Stimulated activated CD4-positive, alpha-beta T cell treated with anti-CD3 and anti-CD28 coated beads, Interleukin-1b, Interleukin-23, amount 100 ng/mL, for 1 hour (primary cell): ENCODE results near the gene SEMA6B.
"Not testable (repeated sequence)": the region's sequence is repeated elsewhere in the genome, so short reads cannot be mapped to it uniquely, and the experiment has no call there.

ENCODE experiments used
- DNase-seq, 2 donors: peaks; one replicate each; pipeline ENCODE4 v3.0.0-alpha.2; 2020; ENCODE audit warnings: low read depth in 2 of 2

Gene SEMA6B

DNA sequence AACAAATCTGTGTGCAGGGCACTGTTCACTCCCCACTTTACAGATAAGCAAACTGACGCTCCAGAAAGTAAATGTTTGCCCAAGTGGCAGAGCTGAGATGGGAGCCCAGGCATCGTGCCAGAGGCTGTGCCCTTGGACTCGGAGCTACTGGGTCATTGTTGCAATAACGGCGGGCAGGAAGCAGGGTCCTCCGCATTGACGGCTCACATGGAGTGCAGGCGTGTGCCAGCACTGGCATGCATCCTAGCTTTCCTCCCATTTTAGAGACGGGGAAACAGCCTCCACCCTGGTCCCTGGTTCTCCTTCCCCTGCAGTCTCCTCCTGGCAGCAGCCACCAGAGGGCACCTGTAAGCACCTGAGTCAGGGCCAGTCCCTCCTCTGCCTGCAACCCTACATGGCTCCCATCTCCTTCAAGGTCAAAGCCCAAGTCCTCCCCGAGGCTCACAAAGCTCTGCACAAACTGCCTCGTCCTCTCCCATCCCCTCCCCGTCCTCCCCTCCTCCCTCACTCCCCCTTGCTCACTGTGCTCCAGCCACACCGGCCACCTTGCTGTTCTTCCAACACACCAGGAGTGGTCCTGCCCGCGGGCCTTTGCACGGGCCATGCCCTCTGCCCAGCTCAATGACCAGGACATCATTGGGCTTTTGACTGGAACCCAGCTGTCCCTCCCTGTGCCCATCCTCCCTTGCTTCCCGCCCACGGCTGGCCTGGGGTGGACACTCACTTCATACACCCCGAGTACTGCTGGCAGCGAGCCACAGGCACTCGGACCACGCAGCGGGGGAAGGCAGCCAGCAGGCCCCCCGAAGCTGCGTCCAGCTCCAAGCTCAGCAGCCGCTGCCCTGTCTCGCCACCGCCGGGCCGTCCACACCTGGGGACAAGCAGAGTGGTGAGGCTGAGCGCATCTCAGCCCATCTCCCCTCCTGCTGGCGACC lies 11.9 kb downstream of the SEMA6B start:
- DNase-seq = no peak

DNA sequence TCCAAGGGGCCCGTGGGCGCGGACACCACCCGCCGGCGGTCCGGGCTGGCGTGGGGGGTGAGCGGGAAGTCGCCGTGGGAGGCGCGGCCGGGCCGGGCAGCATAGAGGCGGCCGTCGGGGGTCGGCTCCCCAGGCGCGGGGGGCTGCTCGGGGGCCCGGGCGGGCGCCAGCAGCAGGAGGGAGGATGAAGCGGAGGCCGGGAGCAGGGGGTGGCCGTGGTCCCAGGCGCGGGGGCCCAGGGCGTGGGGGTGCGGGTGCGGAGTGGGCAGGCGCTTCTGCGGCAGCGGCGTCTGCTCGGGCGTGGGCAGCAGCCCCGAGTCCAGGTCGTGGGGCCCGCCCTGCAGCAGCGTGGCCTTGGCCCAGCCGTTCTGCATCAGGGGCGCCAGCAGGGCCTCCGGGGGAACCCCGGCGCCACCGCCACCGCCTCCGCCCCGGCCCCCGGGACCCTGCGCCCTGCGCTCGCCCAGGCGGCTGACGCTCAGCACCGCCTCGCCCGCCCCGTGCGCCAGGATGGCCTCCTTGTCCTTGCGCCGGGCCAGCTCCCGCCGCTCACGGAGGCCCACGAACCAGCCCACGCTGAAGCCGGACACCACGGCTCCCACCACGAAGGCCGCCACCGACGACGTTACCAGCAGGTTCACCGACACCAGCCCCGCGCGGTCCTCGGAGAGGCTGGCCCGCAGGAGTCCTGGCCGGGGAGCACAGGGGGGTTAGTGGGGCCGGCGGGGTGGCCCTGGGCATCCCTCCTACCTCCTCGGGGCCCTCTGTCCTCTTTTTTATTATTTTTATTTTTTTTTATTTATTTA lies 15.4 kb downstream of the SEMA6B start:
- no peak for DNase-seq

DNA sequence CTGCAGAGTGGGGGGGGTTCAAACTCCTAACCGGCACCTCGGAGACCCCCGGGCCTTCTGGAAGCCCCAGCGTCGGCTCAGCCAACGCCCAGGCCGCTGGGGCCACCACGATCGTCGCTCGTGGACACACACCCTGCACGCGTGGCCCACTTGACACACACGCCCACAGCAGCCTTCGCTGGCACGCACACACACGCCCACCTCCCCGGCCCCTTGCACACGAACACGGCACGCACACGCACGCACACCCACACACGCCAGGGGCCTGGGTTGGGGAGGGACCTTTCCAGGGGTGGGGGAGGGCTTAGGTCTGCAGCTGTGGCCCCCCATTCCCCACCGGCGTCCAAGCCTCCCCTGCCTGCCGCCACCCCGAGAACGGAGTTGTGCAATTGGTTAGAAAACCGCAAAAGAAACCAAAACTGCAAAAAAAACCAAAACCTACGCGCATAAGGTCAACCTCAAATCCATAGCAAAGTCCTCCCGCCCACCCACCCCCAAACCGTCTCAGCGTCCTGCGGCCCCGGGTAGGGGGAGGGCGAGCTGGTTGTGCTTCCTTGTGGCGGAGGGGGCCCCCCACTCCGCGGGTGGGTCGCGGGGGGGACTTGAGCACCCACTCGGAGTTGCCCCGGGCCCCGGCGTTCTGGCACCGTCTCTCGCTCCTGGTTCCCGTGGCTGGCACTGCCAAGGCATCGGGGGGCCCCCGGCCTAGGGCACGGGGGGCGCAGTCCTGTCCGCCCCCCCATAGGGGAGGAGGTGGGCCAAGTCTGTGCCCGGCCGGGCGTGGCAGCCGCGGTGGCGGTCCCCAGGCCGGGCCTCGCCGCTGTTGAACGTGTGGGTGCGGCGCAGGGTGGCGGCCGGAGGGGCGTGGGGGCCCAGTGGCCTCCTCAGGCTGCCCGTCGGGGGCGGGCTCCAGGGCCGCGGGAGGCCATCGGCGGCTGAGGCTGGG lies 16.3 kb downstream of the SEMA6B start:
- no peak for DNase-seq

DNA sequence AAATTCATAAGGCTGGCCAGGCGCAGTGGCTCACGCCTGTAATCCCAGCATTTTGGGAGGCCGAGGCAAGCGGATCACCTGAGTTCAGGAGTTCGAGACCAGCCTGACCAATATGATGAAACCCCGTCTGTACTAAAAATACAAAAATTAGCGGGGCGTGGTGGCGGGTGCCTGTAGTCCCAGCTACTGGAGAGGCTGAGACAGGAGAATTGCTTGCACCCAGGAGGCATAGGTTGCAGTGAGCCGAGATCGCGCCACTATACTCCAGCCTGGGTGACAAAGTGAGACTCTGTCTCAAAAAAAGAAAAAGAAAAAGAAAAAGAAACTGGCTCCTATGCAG lies 17.7 kb downstream of the SEMA6B start:
- not testable (repeated sequence) for DNase-seq

DNA sequence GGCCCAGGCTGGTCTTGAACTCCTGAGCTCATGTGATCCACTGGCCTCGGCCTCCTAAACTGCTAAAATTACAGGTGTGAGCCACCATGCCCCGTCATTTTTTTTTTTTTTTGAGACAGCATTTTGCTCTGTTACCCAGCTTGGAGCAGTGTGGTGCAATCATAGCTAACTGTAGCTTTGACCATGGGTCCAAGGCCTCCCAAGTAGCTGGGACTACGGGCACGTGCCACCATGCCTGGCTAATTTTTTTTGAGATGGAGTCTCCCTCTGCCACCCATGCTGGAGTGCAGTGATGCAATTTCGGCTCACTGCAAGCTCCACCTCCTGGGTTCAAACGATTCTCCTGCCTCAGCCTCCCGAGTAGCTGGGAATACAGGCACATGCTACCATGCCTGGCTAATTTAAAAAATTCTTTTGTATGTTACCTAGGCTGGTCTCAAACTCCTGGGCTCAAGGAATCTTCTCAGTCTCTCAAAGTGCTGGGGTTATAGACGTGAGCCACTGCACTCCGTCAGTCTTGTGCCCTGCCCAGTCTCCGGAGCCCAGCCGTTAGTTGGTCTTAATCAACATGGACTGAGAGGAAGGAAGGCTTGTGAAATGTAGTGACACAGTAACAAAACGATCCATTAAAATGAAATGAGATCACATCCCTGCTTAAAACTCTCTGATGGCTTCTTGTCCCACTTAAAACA lies 18.2 kb downstream of the SEMA6B start:
- DNase-seq = no peak

DNA sequence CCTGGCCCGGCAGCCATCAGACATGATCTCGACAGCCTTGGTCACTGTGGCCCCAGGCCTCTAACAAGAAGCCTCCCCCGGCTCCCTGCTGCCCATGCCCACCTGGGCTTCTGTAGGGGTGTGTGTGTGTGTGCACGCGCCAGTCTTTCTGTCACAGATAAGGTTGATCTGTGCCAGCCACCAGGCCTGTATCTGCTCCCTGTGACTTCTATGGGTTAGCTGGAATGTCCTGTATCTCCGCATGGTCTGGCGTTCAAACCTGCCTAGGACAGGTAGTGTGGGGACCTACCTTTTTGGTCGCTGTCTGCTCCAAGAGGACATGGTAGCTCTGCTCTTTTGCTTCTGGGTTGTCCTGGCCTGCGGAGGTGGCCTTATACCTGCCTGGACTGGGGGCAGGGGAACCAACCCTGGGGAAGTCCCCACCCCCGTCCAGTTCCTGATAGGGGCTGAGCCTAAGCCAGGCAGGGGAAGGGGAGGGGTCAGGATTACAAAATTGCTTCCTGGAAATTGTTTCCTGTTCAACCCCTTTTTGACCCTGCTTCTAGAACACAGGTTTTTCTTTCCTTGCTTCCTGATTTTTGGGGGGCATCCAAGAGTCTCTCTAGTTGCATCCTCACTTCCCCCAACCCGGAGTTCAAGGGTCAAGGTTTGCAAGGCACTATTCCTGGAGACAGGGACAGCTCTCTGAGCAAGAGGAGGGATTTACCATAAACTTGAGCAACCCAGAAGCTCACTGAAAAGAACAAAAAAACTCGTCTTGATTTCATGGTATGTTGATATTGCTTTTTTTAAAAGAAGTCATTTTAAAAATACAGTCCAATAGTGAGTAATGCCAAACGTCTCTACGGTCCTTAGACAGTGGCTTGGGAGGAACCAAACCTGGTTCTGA lies 19.5 kb downstream of the SEMA6B start, which contains the start of gene LRG1:
TSS of gene LRG1 (minus strand) at position 344 of the 889 bp plus-strand sequence. CDS start at position 321, 23 bp downstream.
- DNase-seq = no peak

DNA sequence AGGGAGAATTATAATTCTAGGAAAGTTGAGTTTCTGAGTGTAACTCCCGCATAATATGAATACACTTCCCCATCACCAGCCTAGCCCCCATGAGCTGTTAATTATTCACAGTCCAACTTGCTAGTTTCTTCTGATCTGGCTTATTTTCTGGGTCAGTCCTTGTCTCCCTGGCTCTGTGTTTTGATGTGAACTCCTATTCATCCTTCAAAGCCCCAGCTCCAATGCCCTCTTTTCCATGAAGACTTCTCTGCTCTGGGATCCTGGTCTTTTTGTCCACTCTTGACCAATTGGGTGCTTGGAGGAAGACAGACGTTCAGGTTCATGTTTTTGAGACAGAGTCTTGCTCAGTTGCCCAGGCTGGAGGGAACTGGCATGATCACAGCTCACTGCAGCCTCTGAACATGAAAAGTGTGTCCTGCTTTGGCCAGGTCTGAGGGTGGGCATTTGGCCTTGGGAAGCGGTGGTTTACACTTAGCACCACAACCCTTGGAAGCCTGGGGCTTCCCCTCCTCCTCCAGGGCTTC lies 20.3 kb downstream of the SEMA6B start:
- no peak for DNase-seq

DNA sequence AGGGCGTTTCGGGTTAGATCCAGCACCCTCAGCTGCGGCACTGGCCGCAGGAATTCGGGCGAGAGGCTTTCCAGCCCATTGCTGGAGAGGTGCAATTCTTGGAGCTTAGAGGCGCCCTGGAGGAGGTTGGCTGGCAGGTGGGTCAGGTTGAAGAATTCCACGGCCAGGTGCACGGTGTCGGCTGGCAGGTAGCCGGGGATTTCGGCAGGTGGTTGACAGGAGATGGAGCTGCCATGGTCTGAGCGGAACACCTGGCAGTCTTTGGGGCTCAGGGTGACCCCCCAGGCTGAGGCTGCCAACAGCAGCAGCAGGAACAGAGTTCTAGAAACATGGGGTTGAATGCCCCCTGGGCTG lies 20.9 kb downstream of the SEMA6B start:
- DNase-seq = no peak

DNA sequence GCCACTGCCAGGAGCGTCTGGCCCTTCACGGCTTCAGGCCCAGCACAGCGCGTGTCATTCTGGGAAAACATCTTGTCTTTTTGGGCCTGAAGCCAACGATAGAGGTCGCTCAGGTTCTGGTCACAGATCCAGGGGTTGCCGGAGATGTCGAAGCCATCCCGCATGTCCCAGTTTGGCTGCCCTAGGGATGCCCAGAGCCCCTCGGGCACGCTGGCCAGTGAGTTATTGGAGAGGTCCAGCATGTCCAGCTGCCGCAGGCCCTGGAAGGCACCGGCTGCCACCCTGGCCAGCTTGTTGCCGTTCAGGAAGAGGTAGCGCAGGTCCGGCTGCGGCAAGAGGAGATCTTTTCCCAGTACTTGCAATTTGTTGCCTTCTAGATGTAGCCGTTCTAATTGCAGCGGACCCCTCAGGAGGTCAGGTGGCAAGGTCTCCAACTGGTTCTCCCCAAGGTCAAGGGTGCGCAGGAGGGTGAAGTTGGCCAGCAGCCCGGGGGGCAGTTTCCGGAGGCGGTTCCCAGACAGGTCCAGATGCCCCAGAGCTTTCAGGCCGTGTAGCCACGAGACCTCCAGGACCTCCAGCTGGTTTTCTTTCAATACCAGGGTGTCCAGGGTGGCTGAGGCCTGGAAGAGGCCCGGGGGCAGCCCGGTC lies 21.4 kb downstream of the SEMA6B start:
- DNase-seq = no peak

DNA sequence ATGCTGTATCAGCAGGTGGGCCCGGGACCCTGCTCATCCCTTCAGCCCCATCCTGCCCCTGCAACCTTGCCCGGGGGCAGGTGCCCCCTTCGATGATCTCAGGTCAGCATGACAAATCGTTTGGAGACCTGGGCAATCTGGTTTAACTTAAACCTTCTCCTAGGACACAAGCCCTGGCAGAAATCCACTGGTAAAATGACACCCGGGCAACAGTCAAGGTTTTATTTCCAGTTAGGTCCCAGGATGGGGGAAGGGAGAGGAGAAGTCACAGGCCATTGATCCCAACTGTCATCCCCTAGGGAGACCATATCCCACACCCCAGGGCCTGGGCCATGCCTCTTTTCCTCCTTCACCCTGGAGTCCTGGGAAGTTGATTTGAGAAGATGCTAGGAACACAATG lies 22.7 kb downstream of the SEMA6B start:
- no peak for DNase-seq

DNA sequence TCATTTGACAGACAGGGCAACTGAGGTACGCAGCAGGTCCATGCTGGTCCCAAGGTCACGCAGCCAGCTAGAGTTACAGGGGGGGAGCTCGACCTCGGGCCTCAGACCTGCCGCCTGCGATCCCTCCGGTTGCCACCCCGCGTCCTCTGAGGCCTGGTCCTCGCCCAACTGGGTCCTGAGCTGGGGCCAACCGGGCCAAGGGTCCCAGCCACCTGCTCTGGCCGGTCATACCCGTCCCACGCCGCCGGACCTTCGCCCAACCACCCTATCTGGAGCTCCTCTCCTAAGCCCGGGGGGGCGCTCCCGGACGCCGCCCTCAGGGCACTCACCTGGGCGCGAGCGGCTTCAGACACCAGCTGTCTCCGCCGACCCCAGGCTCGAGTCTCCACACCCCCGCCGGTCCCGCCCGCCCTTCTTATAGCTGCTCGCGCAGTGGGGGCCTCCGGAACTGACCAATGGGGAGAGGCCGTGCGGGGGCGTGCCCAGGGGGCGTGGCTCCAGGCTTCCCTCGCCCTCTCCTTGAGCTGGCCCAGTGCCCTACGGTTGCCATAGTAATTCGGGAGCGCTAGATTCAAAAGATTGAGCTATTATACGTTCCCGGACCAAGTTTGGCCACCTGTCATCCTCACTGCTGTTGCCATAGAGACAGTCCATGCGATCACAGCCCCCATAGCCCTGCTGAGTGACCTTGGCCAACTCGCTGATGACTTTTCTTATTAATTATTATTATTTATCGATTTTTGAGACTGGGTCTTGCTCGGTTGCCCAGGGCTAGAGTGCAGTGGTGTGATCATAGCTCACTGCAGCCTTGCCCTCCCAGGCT lies 24.4 kb downstream of the SEMA6B start, which contains the start of gene PLIN5:
TSS of gene PLIN5 (minus strand) at position 389 of the 823 bp plus-strand sequence. CDS start 1,150 bp downstream, outside the sequence.
- DNase-seq = no peak

DNA sequence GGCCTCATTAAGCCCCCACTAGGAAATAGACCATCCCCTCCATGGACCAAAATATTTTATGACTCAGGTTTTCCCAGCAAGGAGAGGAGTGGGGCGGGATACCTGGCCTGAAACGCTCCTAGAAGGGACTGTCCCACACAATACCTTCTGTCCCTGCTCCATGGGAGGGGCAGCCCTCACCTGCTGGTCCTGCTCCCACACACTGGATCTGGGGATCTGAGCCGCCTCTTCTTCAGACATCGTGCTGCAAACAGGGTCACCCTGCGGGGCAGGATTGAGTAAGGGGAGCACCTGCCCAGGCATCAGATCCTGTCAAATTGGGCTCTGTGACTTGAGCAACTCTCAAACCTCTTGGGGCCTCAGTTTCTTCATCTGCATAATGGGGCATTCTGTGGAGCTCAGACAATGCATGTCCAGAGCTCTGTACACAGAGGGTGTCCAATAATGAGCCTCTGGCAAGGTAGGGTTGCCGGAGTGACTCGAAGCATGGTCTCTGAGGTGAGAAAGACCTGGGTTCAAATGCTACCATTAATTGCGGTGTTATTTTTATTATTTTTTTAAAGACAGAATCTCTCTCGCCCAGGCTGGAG lies 25.6 kb downstream of the SEMA6B start:
- no peak for DNase-seq

DNA sequence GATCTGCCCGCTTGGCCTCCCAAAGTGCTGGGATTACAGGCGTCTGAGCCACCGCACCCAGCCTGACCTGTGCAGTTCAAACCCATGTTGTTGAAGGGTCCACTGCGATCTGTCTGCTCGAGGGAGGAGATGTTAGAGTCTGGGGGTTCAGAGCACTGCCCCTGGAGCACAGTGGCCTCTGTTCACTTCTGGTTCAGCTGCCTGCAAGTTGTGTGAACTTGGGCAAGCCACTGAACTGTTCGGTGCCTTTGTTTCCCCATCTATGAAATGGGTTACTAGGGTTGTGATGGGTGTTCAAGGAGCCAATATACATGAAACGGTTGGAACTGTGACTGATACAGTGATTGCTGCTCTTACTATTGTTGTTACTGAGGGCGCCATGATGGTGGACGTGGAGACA lies 26.1 kb downstream of the SEMA6B start:
- no peak for DNase-seq

DNA sequence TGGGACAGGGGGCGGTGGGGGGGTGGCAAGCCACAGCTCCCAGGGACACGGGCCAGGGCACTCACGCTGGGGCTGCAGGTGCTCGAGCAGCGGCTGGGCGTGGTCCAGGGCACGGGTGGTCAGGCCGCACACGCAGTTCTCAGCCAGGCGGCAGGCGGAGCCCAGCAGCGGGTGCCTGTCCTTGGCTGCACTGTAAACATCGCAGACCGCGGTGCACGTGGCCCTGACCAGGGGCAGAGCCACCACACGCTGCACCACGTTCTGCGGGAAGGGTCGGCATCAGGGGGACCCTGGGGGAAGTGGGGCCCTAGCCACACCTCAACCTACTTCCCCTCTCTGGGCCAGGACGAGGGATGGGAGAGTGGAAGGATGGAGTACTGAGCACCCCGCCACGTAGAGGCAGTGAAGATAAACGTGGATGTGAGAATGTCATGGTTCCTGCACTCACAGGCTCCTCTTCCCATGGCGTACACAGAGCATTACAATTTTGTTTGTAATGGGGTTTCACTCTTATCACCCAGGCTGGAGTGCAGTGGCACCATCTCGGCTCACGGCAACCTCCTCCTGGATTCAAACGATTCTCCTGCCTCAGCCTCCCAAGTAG lies 27.8 kb downstream of the SEMA6B start:
- DNase-seq = no peak

DNA sequence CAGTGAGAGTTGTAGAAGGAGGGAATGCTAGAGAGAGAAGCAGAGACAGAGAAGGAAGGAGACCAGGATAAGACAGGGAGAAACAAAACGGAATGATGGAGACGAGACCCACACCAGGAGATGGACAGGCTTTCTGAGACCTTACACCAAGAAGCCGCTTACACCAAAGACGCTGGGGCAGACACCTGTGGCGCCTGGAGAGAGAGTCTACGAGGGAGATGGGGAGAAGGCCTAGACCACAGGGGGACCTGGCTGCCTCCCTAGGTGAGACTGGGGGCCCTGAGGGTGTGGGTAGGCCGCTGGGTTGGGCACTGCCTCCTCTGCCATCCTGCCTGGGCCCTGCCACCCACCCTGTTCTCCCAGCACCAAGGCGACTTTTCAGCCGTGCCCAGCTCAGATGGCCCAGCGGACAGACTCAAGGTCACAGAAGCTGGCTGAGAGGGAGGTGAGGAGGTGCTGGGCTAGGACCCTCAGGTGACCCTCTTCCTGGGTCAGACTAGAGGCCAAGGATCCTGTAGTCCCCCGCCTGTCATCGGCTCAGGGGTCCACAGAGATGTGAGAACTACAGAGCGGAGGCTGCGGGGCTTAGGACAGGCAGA lies 29.5 kb downstream of the SEMA6B start:
- no peak for DNase-seq

DNA sequence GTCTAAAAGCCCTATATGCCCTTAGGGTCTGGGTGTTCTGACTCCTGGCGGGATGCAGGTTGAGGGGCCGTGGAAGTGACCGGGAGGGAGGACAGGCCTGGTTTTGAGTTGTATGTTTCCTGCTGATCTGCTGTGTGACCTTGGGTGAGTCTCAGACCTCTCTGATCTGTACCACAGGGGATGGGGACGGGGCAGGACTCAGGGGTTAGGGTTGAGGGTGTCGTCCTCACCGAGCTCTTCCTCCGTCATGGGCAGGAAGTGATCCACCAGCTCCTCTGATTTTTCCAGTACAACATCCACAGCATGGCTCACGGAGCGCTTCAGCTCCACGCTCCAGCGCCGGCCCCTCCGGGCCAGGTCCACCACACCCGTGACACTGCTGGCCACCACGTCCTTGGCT lies 30.6 kb downstream of the SEMA6B start:
- no peak for DNase-seq

DNA sequence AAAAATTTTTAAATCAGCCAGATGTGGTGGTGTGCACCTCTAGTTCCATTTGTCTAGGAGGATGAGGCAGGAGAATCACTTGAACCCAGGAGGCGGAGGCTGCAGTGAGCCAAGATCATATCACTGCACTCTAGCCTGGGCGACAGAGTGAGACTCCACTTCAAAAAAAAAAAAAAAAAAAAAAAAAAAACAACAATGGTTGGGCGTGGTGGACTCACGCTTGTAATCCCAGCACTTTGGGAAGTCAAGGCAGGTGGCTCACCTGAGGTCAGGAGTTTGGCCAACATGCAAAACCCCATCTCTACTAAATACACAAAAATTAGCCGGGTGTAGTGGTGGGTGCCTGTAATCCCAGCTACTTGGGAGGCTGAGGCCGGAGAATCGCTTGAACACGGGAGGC lies 32.1 kb downstream of the SEMA6B start:
- DNase-seq = not testable (repeated sequence)
